ENCODE results near the gene PPP2R2C. TPM values are rescaled to one million over a fixed set of nuclear protein-coding genes. Genes with fewer than 3 reads are reported as not detected.

PPP2R2C gene
- total and polyA plus RNA-seq, 9 of the 15 experiments (the other 6 are each of a cell fraction or from before 2014, with no cell fraction given), result 0.04 to 0.06 TPM; not detected in 7

GRCh38 chr4:6277935-6278800, 194.2 kb downstream of the PPP2R2C start (continued):
- TF ChIP-seq, protein P1, sequence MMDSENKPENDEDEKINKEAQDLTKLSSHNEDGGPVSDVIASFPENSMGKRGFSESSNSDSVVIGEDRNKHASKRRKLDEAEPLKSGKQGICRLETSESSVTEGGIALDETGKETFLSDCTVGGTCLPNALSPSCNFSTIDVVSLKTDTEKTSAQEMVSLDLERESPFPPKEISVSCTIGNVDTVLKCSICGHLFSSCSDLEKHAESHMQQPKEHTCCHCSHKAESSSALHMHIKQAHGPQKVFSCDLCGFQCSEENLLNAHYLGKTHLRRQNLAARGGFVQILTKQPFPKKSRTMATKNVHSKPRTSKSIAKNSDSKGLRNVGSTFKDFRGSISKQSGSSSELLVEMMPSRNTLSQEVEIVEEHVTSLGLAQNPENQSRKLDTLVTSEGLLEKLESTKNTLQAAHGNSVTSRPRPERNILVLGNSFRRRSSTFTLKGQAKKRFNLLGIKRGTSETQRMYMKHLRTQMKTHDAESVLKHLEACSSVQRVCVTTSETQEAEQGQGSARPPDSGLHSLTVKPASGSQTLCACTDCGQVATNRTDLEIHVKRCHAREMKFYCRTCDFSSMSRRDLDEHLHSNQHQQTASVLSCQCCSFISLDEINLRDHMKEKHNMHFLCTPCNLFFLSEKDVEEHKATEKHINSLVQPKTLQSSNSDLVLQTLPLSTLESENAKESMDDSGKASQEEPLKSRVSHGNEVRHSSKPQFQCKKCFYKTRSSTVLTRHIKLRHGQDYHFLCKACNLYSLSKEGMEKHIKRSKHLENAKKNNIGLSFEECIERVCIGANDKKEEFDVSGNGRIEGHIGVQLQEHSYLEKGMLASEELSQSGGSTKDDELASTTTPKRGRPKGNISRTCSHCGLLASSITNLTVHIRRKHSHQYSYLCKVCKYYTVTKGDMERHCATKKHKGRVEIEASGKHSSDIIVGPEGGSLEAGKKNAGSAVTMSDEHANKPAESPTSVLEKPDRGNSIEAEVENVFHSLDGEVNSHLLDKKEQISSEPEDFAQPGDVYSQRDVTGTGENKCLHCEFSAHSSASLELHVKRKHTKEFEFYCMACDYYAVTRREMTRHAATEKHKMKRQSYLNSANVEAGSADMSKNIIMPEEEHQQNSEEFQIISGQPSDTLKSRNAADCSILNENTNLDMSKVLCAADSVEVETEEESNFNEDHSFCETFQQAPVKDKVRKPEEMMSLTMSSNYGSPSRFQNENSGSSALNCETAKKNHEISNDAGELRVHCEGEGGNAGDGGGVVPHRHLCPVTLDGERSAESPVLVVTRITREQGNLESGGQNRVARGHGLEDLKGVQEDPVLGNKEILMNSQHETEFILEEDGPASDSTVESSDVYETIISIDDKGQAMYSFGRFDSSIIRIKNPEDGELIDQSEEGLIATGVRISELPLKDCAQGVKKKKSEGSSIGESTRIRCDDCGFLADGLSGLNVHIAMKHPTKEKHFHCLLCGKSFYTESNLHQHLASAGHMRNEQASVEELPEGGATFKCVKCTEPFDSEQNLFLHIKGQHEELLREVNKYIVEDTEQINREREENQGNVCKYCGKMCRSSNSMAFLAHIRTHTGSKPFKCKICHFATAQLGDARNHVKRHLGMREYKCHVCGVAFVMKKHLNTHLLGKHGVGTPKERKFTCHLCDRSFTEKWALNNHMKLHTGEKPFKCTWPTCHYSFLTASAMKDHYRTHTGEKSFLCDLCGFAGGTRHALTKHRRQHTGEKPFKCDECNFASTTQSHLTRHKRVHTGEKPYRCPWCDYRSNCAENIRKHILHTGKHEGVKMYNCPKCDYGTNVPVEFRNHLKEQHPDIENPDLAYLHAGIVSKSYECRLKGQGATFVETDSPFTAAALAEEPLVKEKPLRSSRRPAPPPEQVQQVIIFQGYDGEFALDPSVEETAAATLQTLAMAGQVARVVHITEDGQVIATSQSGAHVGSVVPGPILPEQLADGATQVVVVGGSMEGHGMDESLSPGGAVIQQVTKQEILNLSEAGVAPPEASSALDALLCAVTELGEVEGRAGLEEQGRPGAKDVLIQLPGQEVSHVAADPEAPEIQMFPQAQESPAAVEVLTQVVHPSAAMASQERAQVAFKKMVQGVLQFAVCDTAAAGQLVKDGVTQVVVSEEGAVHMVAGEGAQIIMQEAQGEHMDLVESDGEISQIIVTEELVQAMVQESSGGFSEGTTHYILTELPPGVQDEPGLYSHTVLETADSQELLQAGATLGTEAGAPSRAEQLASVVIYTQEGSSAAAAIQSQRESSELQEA (IDR thresholded peaks at IDR 0.05; ENCODE audit: low read depth), result no peak
- TF ChIP-seq, protein P2, sequence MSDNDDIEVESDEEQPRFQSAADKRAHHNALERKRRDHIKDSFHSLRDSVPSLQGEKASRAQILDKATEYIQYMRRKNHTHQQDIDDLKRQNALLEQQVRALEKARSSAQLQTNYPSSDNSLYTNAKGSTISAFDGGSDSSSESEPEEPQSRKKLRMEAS (CRISPR knock-in tag; IDR thresholded peaks at IDR 0.05), result no peak
- TF ChIP-seq TFAP4 (CRISPR knock-in tag; IDR thresholded peaks at IDR 0.05; ENCODE audit: borderline replicate concordance), result no peak
- no peak for TF ChIP-seq BRCA1 (IDR thresholded peaks at IDR 0.05)
- TF ChIP-seq BRCA1 (CRISPR knock-in tag; IDR thresholded peaks at IDR 0.05), result no peak
- no peak for TF ChIP-seq MCM5 (IDR thresholded peaks at IDR 0.05; ENCODE audit: low read depth)
- no peak for TF ChIP-seq ZBTB1 (CRISPR knock-in tag; IDR thresholded peaks at IDR 0.05; ENCODE audit: borderline replicate concordance, low read depth)
- TF ChIP-seq ZNF699 (CRISPR knock-in tag; IDR thresholded peaks at IDR 0.05; ENCODE audit: insufficient replicate concordance), result no peak
